Measurements from ENCODE around the gene TNIK. TPM values are rescaled to one million over a fixed set of nuclear protein-coding genes. Genes with fewer than 3 reads are reported as not detected.

The TNIK gene
- total RNA-seq, 1 experiment from 2014 or later, result 0.69 TPM

DNA sequence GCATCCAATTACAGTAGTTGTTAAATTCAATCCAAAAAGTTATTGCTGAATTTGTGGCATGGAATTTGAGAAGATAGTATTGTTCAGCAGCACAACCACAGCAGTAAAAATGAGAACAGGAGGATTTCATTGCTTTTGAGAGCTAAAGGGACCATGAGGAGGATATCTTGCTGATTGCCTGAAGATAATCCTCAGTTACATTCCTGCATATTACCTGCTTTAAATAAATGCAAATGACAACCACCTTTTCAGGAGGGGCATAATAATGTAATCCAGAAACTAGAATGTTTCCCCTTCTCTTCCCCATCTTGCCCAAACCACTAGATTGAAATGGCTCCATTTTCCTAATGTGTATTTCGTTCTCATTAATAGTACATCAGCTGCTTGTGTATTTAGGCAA, 398.5 kb downstream of the TNIK start:
- intact Hi-C loops (cut with micrococcal nuclease; ENCODE audit: unreplicated experiment), result no loop called here
- POLR2A ChIA-PET (ENCODE audit: low non-redundant PET), result no interaction called here
- TF ChIP-seq, protein P1, sequence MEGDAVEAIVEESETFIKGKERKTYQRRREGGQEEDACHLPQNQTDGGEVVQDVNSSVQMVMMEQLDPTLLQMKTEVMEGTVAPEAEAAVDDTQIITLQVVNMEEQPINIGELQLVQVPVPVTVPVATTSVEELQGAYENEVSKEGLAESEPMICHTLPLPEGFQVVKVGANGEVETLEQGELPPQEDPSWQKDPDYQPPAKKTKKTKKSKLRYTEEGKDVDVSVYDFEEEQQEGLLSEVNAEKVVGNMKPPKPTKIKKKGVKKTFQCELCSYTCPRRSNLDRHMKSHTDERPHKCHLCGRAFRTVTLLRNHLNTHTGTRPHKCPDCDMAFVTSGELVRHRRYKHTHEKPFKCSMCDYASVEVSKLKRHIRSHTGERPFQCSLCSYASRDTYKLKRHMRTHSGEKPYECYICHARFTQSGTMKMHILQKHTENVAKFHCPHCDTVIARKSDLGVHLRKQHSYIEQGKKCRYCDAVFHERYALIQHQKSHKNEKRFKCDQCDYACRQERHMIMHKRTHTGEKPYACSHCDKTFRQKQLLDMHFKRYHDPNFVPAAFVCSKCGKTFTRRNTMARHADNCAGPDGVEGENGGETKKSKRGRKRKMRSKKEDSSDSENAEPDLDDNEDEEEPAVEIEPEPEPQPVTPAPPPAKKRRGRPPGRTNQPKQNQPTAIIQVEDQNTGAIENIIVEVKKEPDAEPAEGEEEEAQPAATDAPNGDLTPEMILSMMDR (conservative IDR thresholded peaks at IDR 0.05; ENCODE audit: low read depth, low read length), result no peak
- no peak for TF ChIP-seq EZH2 (IDR thresholded peaks at IDR 0.05; ENCODE audit: borderline replicate concordance, low read depth, low read length, poor library complexity, severe bottlenecking)
- CTCF ChIA-PET, result no interaction called here
- no peaks in the 10 kb centered on the region for H3K4me1 ChIP-seq (ENCODE audit: insufficient read depth, low read length, poor library complexity, severe bottlenecking)
- no peaks in the 10 kb centered on the region for H3K9me3 ChIP-seq (ENCODE audit: low read depth, low read length, poor library complexity, severe bottlenecking)
- no peak overlapping the region for H3K4me3 ChIP-seq (ENCODE audit: low read depth, low read length, poor library complexity, severe bottlenecking)
- BruUV-seq (replicated peaks), result no TSS peak
- H3K36me3 ChIP-seq (ENCODE audit: insufficient read depth, low read length, poor library complexity, severe bottlenecking), result no peaks in the 10 kb centered on the region
- no peak overlapping the region for H3K27ac ChIP-seq (ENCODE audit: low read depth, low read length, poor library complexity, severe bottlenecking)
- H3K27me3 ChIP-seq (replicated peaks; ENCODE audit: insufficient read depth, low read depth, low read length, poor library complexity), result no peaks in the 10 kb centered on the region
- DNase-seq (ENCODE audit: low spot score), result no peak

DNA sequence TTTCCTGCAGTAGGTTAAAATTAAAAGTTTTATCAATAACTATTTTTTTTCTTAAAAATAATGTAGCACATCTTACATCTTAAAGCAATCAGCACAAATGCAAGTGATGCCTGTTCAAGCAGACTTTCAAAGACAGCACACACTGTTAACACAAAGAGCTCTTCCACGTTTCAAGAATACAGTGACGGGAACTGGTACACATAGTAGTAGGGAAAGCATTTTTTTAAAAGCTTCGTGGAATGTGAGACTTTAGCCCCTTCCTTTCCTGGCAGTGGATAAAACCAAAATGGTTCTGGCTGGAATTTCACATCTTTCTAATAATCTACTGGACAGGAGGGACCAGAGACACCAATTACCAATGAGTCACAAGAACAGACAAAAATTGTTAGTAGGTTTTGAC, 400.2 kb downstream of the TNIK start:
- no peak for TF ChIP-seq EZH2 (IDR thresholded peaks at IDR 0.05; ENCODE audit: borderline replicate concordance, low read depth, low read length, poor library complexity, severe bottlenecking)
- TF ChIP-seq, protein P1 (conservative IDR thresholded peaks at IDR 0.05; ENCODE audit: low read depth, low read length), result no peak
- intact Hi-C loops (cut with micrococcal nuclease; ENCODE audit: unreplicated experiment), result no loop called here
- CTCF ChIA-PET, result no interaction called here
- Histone ChIP-seq H3K27ac (ENCODE audit: low read depth, low read length, poor library complexity, severe bottlenecking) (no peak overlapping the region), H3K4me3 (ENCODE audit: low read depth, low read length, poor library complexity, severe bottlenecking) (no peak overlapping the region), H3K27me3 (replicated peaks; ENCODE audit: insufficient read depth, low read depth, low read length, poor library complexity) (no peaks in the 10 kb centered on the region), H3K9me3 (ENCODE audit: low read depth, low read length, poor library complexity, severe bottlenecking) (no peaks in the 10 kb centered on the region), H3K36me3 (ENCODE audit: insufficient read depth, low read length, poor library complexity, severe bottlenecking) (no peaks in the 10 kb centered on the region), H3K4me1 (ENCODE audit: insufficient read depth, low read length, poor library complexity, severe bottlenecking) (no peaks in the 10 kb centered on the region)
- POLR2A ChIA-PET (ENCODE audit: low non-redundant PET), result no interaction called here
- BruUV-seq (replicated peaks), result no TSS peak
- DNase-seq (ENCODE audit: low spot score), result no peak

DNA sequence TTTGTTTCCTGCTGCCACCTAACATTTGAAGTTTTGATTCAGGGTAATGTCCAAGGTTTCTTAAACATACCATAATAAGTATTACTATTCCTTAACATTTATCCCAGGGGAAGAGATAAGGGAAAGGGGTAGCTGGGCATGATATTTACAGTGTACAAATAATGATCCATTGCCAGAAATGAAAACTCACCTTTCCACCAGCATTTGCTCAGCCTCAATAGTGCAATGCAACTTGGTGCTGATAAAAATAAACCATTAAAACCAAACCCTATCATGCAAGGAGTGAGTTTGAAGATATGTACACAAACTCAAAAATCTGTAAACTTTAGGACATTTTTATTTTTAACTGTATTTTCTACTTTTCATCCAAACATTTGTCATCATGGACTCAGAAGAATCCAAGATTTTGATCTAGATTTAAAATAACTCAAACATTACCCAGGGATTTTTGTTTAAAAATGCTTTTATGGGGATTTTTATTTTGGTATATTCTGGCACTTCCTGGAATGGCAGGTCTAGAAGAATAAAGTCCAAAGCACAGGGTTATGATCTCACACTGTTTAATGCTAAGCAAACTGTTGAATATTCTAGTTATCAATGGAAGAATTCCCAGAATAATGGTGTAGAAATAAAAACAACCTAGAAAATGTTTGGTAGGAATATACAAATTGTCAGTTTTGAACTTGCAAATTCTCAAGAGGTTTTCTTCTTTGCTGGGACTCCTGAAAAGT, 401.2 kb downstream of the TNIK start:
- Histone ChIP-seq H3K36me3 (ENCODE audit: insufficient read depth, low read length, poor library complexity, severe bottlenecking) (no peaks in the 10 kb centered on the region), H3K27ac (ENCODE audit: low read depth, low read length, poor library complexity, severe bottlenecking) (no peak overlapping the region), H3K27me3 (replicated peaks; ENCODE audit: insufficient read depth, low read depth, low read length, poor library complexity) (no peaks in the 10 kb centered on the region), H3K4me3 (ENCODE audit: low read depth, low read length, poor library complexity, severe bottlenecking) (no peak overlapping the region), H3K4me1 (ENCODE audit: insufficient read depth, low read length, poor library complexity, severe bottlenecking) (no peaks in the 10 kb centered on the region), H3K9me3 (ENCODE audit: low read depth, low read length, poor library complexity, severe bottlenecking) (no peaks in the 10 kb centered on the region)
- TF ChIP-seq EZH2 (IDR thresholded peaks at IDR 0.05; ENCODE audit: borderline replicate concordance, low read depth, low read length, poor library complexity, severe bottlenecking), result no peak
- TF ChIP-seq, protein P1 (conservative IDR thresholded peaks at IDR 0.05; ENCODE audit: low read depth, low read length), result no peak
- DNase-seq (ENCODE audit: low spot score), result no peak
- ChIA-PET CTCF (no interaction called here), POLR2A (ENCODE audit: low non-redundant PET) (no interaction called here)
- BruUV-seq (replicated peaks), result no TSS peak
- intact Hi-C loops (cut with micrococcal nuclease; ENCODE audit: unreplicated experiment), result no loop called here

Data from A673 (cell line).